Esophagus (tissue), 2 donors: Measurements from ENCODE around the gene PRSS36. TPM values are rescaled to one million over a fixed set of nuclear protein-coding genes. Genes with fewer than 3 reads are reported as not detected.

ENCODE experiments used
- H3K27ac ChIP-seq, 2 donors: one replicate each; pipeline ENCODE4 v1.5.1; 2013; ENCODE audit warnings: low read depth in 2 of 2, mild to moderate bottlenecking in 2 of 2, inconsistent platforms in 1 of 2, low read length in 1 of 2, moderate library complexity in 1 of 2
- H3K27me3 ChIP-seq, 2 donors: one replicate each; pipeline ENCODE4 v1.6.1; 2013; ENCODE audit warnings: low read length in 2 of 2, control low read depth in 1 of 2, mild to moderate bottlenecking in 1 of 2; ENCODE audit not compliant: insufficient read depth in 2 of 2, control insufficient read depth in 1 of 2
- H3K36me3 ChIP-seq, 2 donors: one replicate each; pipeline ENCODE4 v1.6.1; 2013; ENCODE audit warnings: low read length in 1 of 2; ENCODE audit not compliant: control insufficient read depth in 2 of 2, insufficient read depth in 2 of 2
- H3K4me1 ChIP-seq, 2 donors: one replicate each; pipeline ENCODE4 v1.6.1; 2013; ENCODE audit warnings: low read length in 1 of 2; ENCODE audit not compliant: control insufficient read depth in 2 of 2, insufficient read depth in 2 of 2
- H3K4me3 ChIP-seq, 2 donors: one replicate each; pipeline ENCODE4 v1.5.1; 2013; ENCODE audit warnings: low read length in 2 of 2, mild to moderate bottlenecking in 2 of 2, low read depth in 1 of 2, moderate library complexity in 1 of 2
- H3K9me3 ChIP-seq, 2 donors: one replicate each; pipeline ENCODE4 v1.6.1; 2013; ENCODE audit warnings: mild to moderate bottlenecking in 2 of 2, low read depth in 1 of 2, low read length in 1 of 2, moderate library complexity in 1 of 2; ENCODE audit not compliant: control insufficient read depth in 2 of 2, insufficient read depth in 1 of 2
- WGBS, 2 donors: extraction: QIAGEN DNeasy Blood & Tissue Kit; methylation state at CpG; one replicate each; pipeline ENCODE4 v1.1.7; 2013; 5-methylcytosine and 5-hydroxymethylcytosine counted together
- polyA plus RNA-seq, 2 donors: library from polyadenylated mRNA; stranded (reverse); fragments of 200-250 nt; gene quantifications; one replicate each; pipeline ENCODE4 v1.2.3, GENCODE V29; 2013
- donor health status: healthy with polysubstance abuse.
- donor health status: Bipolar disorder and iron deficiency.

PRSS36 gene
- polyA plus RNA-seq, 2 donors, result 1.7 to 2.4 TPM

GRCh38 chr16:31090540-31090939, 59.3 kb downstream of the PRSS36 start:
- no peak overlapping the region for H3K4me3 ChIP-seq
- H3K27me3 ChIP-seq, result no peaks in the 10 kb centered on the region
- 77 to 84% methylated on average over 2 of the region's 2 CpGs for WGBS, 2 donors
- no peaks in the 10 kb centered on the region for H3K9me3 ChIP-seq
- peaks cover 0 to 4% of the 10 kb centered on the region in 2 donors for H3K4me1 ChIP-seq
- peaks cover 0 to 17% of the 10 kb centered on the region in 2 donors for H3K36me3 ChIP-seq
- H3K27ac ChIP-seq, result no peak overlapping the region

DNA sequence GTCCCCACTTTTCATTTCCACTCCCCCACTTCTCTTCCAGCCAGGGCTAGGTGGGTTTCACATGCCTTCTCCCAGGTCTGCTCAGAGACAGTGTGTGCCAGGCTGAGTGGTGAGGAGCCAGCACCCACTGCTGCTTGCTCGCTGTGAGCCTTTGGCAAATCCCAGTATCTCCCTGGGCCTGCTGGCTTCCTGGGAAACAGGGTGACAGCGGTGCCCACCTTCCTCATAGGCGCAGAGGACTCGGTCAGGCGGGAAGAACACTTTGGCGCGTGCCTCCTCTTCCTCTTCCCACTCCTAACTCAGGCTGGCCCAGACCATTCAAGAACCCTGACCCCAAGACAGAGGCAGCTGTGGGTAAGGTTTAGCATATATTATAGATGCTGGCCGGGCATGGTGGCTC, 60.7 kb downstream of the PRSS36 start:
- Histone ChIP-seq H3K9me3 (no peaks in the 10 kb centered on the region), H3K27ac (no peak overlapping the region), H3K27me3 (no peaks in the 10 kb centered on the region), H3K4me3 (no peak overlapping the region), H3K4me1 (peaks cover 0 to 4% of the 10 kb centered on the region in 2 donors), H3K36me3 (peaks cover 0 to 22% of the 10 kb centered on the region in 2 donors)
- WGBS, 2 donors, result 94 to 97% methylated on average over 8 of the region's 8 CpGs

Other genes with a start within 250 kb of the PRSS36 start
- gene FBXL19, start 226.5 kb downstream of the PRSS36 start, polyA plus RNA-seq, result 10 to 100 TPM; 10.7 to 35.6 TPM
- gene ORAI3, start 201.0 kb downstream of the PRSS36 start, polyA plus RNA-seq, result 10 to 100 TPM in 1 of 2 donors, 1 to 10 TPM in 1; 8.5 to 11.6 TPM
- gene SETD1A, start 192.3 kb downstream of the PRSS36 start, polyA plus RNA-seq, result 1 to 10 TPM; 6.8 to 9.6 TPM
- gene HSD3B7, start 164.9 kb downstream of the PRSS36 start, polyA plus RNA-seq, result 10 to 100 TPM in 1 of 2 donors, 1 to 10 TPM in 1; 6.6 to 12.1 TPM
- gene STX1B, start 139.4 kb downstream of the PRSS36 start, polyA plus RNA-seq, result 1 to 10 TPM in 1 of 2 donors, under 1 TPM in 1; 0.29 to 1.6 TPM
- gene STX4, start 116.5 kb downstream of the PRSS36 start, polyA plus RNA-seq, result 10 to 100 TPM; 49.7 to 54.1 TPM
- gene ZNF668, start 75.8 kb downstream of the PRSS36 start, polyA plus RNA-seq, result 1 to 10 TPM; 5.8 to 6.6 TPM
- 1 to 10 TPM; 3.4 to 8.1 TPM for gene ZNF646, start 75.6 kb downstream of the PRSS36 start, polyA plus RNA-seq
- 1 to 10 TPM in 1 of 2 donors, under 1 TPM in 1; 1.00 to 2.9 TPM for gene PRSS53, start 61.1 kb downstream of the PRSS36 start, polyA plus RNA-seq
- 10 to 100 TPM; 18.5 to 39.2 TPM for gene VKORC1, start 55.3 kb downstream of the PRSS36 start, polyA plus RNA-seq
- gene BCKDK, start 41.7 kb downstream of the PRSS36 start, polyA plus RNA-seq, result 10 to 100 TPM; 13.0 to 23.1 TPM
- gene KAT8, start 32.4 kb downstream of the PRSS36 start, polyA plus RNA-seq, result 10 to 100 TPM; 28.3 to 33.6 TPM
- 100 to 1,000 TPM in 1 of 2 donors, 10 to 100 TPM in 1; 64.3 to 201 TPM for gene PRSS8, start 14.3 kb downstream of the PRSS36 start, polyA plus RNA-seq
- 100 to 1,000 TPM; 134 to 170 TPM for gene FUS, start 30.1 kb upstream of the PRSS36 start, polyA plus RNA-seq
- 10 to 100 TPM; 51.7 to 79.2 TPM for gene PYCARD, start 52.7 kb upstream of the PRSS36 start, polyA plus RNA-seq
- under 1 TPM; 0.02 to 0.04 TPM for gene TRIM72, start 64.1 kb upstream of the PRSS36 start, polyA plus RNA-seq
- not detected for gene PYDC1, start 67.1 kb upstream of the PRSS36 start, polyA plus RNA-seq
- gene ITGAM, start 109.9 kb upstream of the PRSS36 start, polyA plus RNA-seq, result under 1 TPM; 0.44 to 0.57 TPM
- 1 to 10 TPM; 1.1 to 1.5 TPM for gene ITGAX, start 205.1 kb upstream of the PRSS36 start, polyA plus RNA-seq
- under 1 TPM in 1 of 2 donors, not detected in 1; 0.02 TPM for gene ITGAD, start 243.3 kb upstream of the PRSS36 start, polyA plus RNA-seq